ENCODE data around the gene POLK.
A peak's percentile ranks its signal among the peaks of the same experiment; 100 is the strongest.
"Not testable (repeated sequence)": the region's sequence is repeated elsewhere in the genome, so short reads cannot be mapped to it uniquely, and the experiment has no call there.

POLK gene

GRCh38 chr5:75511435-75512382 lies at the start of gene POLK, which contains the start of gene CERT1:
POLK (plus strand) TSS chr5:75511891.
CERT1 (minus strand) TSS chr5:75511629; CDS start chr5:75511207, 422 bp downstream.
- DNase-seq (ENCODE audit: low read depth), result peak; percentile 94

GRCh38 chr5:75463726-75464125 lies 48.0 kb upstream of the POLK start:
- no peak for DNase-seq (ENCODE audit: low read depth)

GRCh38 chr5:75465480-75465879 lies 46.2 kb upstream of the POLK start:
- DNase-seq (ENCODE audit: low read depth), result no peak

GRCh38 chr5:75466006-75466716 lies 45.5 kb upstream of the POLK start:
- no peak for DNase-seq (ENCODE audit: low read depth)

DNA sequence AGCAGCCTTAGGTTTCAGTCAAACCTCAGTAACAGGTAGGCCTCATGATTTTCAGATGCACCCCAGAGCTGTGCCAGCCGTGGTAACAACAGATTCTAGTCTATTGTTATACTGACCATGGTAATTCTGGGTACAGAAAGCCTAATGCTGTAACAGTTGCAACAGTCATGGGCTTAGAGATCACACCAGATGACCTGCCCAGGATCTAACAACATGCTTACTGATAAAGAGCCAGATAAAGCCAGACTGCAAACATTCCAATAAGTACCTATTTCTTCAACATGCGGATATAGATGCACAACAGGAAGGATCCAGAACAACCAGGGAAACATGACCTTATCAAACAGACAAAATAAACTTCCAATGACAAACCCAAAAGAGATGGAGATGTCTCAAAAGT lies 43.1 kb upstream of the POLK start:
- no peak for DNase-seq (ENCODE audit: low read depth)

DNA sequence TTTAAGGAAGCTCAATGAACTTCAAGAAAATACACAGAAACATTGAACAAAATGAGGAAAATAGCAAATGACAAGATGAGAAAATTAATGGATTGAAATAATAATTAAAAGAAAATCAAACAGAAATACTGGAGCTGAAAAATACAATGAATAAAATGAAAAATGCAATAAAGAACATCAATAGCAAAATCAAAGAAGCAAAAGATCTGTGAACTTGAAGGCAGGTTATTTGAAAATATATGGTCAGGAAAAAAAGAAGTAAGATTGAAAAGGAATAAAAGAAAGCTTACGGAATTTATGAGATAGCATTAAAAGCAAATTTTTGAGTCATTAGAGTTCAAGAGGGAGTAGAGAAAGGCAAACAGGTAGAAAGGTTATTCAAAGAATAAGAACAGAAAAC lies 42.7 kb upstream of the POLK start:
- no peak for DNase-seq (ENCODE audit: low read depth)

DNA sequence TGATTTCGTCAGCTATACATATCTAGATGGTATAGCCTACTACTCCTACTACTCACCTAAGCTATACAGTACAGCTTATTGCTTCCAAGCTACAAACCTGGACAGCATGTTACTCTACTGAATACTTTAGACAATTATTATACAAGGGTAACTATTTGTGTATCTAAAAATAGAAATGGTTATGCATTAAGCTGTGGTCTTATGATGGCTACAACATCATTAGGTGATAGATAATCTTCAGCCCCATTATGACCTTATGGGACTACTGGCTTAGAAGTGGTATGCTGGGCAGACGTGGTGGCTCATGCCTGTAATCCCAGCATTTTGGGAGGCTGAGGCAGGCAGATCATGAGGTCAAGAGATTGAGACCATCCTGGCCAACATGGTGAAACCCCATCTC lies 40.5 kb upstream of the POLK start:
- no peak for DNase-seq (ENCODE audit: low read depth)

- no peak for DNase-seq (ENCODE audit: low read depth)
Observed at GRCh38 chr5:75472973-75473372, 38.7 kb upstream of the POLK start.

GRCh38 chr5:75473463-75473862 lies 38.2 kb upstream of the POLK start:
- DNase-seq (ENCODE audit: low read depth), result no peak

DNA sequence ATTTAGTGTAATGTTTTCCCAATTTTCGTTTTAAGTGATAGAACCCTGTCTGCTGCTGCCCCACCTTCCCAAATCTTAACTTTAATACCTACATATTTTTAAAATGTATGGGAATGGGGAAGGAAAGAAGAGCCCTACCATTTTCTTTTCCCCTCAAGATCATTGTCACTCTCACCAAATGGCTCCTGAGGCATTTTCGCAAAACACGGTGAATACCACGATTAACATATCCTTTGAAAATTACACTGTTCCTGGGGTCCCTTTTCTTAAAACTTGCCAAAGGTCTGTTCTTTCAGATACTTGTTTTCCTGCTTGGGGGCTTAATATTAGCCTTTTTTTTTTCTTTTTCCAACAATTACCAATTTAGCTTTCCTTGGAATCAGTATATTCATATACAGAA lies 36.3 kb upstream of the POLK start:
- DNase-seq (ENCODE audit: low read depth), result no peak

DNA sequence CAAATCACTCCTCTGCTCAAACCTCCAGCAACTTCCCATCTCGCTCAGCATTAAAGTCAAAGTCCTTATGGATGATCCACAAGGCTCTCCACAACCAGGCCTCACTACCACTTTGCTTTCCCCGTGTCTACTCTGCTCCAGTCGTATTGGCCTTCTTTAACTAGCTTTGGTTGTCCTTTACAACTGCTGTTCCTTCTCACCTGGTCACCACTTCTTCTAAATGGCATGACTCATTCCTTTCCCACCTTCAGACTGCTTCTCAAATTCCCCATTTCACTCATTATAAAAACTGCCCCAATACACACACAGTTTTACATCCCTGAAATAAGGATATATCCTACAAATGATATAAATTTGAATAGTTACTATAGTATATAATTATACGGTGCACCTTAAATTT lies 30.7 kb upstream of the POLK start:
- no peak for DNase-seq (ENCODE audit: low read depth)

GRCh38 chr5:75482482-75482881 lies 29.2 kb upstream of the POLK start:
- DNase-seq (ENCODE audit: low read depth), result no peak

- DNase-seq (ENCODE audit: low read depth), result no peak
Observed at GRCh38 chr5:75484605-75485004, 27.1 kb upstream of the POLK start.

- DNase-seq (ENCODE audit: low read depth), result not testable (repeated sequence)
Observed at GRCh38 chr5:75489847-75490246, 21.8 kb upstream of the POLK start.

DNA sequence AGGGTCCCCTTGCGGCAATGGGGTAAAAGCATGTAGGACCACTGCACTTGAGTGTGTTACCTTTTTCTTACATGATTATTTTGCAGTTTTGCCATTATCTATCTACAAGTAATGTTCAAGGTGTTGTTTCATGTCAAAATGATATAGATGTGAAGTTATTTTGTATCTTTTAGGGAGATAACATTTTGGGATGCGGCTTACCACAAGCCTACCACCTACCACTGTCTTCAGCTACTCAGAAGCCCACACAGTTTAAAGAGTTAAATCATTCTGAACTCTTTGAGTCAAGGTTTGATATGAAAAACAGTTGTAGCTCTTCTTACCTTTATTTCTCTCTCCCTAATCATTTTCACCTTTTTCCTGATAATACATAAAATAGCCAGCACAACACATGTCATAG lies 20.1 kb upstream of the POLK start:
- DNase-seq (ENCODE audit: low read depth), result no peak

- DNase-seq (ENCODE audit: low read depth), result no peak
Observed at GRCh38 chr5:75496026-75496425, 15.7 kb upstream of the POLK start.

DNA sequence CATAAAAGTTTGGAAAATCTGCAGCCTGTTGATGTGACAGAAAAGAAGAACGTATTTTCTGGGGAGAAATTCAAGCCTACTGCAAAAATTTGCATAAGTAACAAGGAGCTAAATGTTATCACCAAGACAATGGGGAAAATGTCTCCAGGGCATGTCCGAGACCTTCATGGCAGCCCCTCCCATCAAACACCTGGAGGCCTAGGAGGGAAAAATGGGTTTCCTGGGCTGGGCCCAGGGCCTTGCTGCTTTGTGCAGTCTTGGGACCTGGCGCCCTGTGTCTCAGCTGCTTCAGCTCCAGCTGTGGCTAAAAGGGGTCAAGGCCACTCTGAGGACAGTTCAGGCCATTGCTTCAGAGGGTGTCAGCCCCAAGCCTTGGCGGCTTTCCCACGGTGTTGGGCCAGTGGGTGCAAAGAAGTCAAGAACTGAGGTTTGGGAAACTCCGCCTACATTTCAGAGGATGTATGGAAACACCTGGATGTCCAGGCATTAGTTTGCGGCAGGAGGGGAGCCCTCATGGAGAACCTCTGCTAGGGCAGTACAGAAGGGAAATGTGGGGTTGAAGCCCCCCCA lies 13.4 kb upstream of the POLK start:
- no peak for DNase-seq (ENCODE audit: low read depth)

DNA sequence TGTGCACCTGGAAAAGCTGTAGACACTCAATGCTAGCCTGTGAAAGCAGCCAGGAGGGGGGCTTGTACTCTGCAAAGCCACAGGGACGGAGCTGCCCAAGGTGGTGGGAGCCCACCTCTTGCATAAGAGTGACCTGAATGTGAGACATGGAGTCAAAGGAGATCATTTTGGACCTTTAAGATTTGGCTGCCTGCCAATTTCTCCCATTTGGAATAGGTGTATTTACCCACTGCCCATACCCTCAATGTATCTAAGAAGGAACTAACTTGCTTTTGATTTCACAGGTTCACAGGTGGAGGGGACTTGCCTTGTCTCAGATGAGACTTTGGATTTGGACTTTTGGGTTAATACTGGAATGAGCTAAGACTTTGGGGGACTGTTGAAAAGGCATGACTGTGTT lies 12.8 kb upstream of the POLK start:
- not testable (repeated sequence) for DNase-seq (ENCODE audit: low read depth)

DNA sequence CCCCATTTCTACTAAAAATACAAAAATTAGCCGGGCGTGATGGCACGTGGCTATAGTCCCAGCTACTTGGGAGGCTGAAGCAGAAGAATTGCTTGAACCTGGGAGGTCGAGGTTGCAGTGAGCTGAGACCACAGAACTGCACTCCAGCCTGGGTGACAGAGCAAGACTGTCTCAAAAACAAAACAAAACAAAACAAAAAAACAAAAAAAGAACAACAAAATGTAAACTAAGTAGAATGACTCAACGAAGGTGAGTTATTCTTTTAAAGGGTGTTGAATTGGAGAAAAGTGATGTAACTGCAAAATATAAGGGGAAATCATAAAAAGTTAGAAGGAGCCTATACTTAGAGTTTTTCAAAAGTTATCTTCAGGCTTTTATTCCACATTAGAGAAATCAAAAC lies 6.6 kb upstream of the POLK start:
- DNase-seq (ENCODE audit: low read depth), result not testable (repeated sequence)

- no peak for DNase-seq (ENCODE audit: low read depth)
Observed at GRCh38 chr5:75507841-75508240, 3.9 kb upstream of the POLK start.

- DNase-seq (ENCODE audit: low read depth), result no peak
Observed at GRCh38 chr5:75509546-75509945, 2.1 kb upstream of the POLK start.

DNA sequence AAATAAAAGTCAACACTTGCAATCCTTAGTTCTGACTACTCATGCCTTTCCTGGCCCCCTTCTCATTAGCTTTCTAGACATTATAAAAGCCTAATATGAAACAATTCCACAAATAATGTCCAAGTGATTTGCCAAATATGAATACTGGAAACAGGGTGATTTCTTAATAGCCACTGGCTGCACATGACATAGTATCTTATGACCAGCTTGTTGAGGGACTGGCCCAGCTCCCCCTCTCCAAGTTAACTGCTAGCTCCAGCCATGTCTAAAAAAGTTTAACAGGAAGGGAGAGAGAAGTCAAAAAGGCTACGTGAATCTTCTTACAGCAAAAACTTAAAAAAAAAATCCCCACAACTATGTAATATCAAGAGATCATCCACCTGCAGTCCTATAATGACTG lies 1.7 kb upstream of the POLK start:
- DNase-seq (ENCODE audit: low read depth), result no peak

- DNase-seq (ENCODE audit: low read depth), result no peak
Observed at GRCh38 chr5:75510417-75510835, 1.3 kb upstream of the POLK start.

Data from activated T-helper 9 cell treated with anti-CD3 and anti-CD28 coated beads, Interleukin-2, amount 50 U/mL, for 16 hours (primary cell).